Endothelial cell of hepatic sinusoid (primary cell): ENCODE measurements around the gene ARHGAP1.

Source experiments
- in situ Hi-C: cut with HindIII; loops from 2 replicates; pipeline ENCODE4 v1.10.0; 2017; ENCODE audit warnings: low sequenced_read_pairs

ARHGAP1 gene

GRCh38 chr11:46695345-46696211 lies 4.8 kb downstream of the ARHGAP1 start:
- in situ Hi-C loops, result no loop called here

DNA sequence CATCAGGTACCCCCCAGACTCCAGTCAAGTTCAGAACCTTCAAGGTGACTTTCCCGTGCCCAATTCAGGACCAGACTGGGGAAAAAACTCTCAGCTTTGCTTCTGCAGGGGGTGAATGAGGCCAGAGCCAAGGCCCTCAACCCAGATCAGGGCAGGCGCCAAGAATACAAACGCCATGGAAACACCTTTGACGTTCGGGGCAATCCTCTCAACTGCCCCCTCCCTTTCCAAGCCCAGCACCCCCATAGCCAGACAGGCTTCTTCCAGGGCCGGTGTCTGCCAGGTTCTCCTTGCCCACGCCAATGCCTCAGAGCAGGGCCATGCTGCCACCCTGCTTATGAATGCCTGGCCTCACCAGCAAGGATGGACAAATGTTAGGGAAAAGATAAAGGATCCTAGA lies 5.8 kb downstream of the ARHGAP1 start:
- in situ Hi-C loops, result no loop called here

DNA sequence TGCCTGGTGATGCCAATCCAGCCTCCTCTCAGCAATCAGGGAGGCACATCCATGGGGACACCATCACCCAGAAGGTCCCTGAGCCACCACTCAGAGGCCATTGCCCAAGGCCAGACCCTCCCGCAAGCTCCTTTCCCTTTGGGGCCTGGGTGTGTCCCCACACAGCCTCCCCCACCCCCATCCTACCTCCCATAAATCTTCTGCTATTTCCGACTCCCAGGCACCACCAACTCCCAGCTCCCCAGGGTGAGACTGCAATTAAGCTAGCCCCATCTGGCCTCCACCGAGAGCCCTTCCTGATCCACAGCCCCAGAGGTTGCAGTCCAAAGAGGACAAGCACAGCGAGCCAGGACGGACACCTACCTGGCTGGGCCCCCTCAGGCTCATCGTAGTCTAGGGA lies 6.3 kb downstream of the ARHGAP1 start:
- in situ Hi-C loops, result no loop called here

- in situ Hi-C loops, result no loop called here
Measured at GRCh38 chr11:46693597-46694012, 6.8 kb downstream of the ARHGAP1 start.

GRCh38 chr11:46692450-46692849 lies 8.0 kb downstream of the ARHGAP1 start:
- in situ Hi-C loops, result no loop called here

- in situ Hi-C loops, result no loop called here
Measured at GRCh38 chr11:46690702-46691101, 9.7 kb downstream of the ARHGAP1 start.

DNA sequence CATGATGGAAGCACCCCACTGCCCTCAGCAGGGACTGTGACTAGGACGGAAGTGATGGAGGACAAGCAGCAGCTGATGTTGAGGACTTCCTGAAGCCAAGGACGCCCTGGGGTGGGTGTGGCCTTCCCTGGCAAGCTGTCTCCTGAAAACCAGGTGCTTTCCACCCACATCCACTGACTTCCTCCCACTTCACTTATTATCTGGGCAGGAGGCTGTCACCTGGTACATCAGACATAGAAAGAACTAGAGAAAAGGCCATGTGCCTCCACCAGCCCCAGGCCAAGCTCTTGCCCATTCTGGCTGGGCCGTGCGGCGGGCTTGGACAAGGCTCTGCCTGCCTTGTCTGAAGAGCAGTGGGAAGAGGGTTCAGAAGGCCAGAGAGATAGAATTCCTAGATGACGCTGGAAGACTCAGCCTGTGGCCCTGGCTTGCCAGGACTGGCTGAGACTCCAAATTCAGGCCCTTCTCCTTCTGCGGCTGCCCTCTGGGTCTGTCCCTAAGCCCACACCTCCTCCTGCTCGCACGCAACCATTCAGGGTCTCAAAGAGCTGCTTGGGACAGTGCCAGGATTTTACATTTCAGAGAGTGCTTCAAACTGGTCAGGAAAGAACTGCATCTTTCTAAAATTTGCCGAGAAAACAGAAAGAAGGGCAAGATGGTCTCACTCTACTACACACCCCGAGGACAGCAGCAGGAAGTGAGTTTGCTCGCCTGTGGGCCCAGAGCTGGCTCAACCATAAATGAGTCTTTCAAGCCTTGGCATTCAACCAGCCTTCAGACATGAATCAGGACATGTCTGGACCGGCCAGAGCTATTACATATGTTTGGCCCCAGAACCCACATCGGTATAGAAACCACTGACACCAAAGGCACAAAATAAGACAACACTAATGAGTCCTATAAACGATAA lies 13.3 kb downstream of the ARHGAP1 start:
- in situ Hi-C loops, result no loop called here

DNA sequence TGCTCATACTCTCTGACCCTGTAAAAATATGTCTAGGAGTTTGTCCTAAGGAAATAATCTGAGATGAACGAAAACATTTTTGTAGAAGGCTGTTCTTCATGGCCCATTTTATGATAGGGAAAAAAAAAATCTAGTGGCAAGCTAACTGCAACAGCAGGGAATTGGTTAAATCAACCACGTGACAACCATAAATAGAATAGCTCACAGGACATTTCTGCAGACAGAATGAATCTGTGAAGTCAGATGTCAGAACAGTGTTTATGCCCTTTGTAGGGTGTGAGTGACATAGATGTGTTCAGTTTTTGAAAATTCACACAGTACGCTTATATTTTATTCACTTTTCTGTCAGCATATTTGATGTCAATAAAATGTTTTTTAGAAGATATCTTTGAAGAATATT lies 16.1 kb downstream of the ARHGAP1 start:
- in situ Hi-C loops, result no loop called here

DNA sequence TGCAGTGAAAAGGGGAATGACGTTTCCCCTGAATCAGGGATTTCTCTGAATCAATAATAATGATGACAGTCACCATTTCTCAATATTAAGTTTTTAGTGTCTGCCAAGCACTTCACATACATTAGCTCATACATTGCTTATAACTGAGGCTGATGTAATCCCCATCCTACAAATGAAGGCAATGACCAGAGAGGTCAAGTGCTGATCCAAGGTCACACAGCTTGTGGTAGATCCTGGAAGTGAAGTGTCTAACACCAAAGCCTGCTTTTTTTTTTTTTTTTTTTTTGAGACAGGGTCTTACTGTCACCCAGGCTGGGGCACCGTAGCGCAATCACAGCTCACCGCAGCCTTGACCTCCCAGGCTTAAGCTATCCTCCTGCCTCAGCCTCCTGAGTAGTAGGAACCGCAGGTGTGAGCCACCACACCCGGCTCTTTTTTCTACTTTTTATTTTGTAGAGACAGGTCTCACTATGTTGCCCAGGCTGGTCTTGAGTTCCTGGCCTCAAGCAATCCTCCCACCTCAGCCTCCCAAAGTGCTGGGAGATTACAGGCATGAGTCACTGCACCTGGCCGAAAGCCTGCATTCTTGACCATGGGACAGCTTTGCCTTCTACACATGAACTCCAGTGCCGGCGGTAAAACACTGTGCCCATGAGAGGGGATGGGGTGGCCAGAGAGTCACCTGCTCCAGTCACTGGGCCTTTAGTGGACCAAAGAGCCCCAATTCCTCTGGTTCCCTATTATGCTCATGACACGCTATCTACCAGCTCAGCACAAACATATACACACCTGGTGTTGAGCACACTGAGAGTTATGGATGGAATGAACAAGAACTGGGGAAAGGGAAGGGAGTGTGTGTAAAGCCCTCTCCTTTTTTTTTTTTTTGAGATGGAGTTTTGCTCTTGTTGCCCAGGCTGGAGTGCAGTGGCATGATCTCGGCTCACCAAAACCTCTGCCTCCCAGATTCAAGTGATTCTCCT lies 17.4 kb downstream of the ARHGAP1 start:
- in situ Hi-C loops, result no loop called here

GRCh38 chr11:46681814-46682213 lies 18.6 kb downstream of the ARHGAP1 start:
- in situ Hi-C loops, result no loop called here

DNA sequence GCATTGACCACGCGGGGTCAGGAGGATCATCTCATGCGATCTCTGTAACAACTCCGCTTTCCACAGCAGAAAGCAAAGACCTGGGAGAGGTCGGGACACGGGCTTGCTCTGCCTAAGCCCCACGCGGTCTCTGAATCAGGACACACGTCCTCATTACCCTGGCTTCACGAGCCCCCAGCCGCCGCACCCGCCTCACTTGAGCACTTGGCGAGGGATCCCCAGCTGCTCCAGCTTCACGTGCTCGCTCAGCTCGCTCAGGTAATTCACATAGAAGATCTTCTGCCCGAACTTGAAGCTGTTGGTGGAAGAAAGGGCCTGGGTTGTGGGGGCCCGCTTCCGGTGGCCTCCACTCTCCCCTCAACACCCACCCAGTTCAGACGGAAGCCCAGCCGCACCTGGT lies 19.6 kb downstream of the ARHGAP1 start:
- in situ Hi-C loops, result no loop called here

DNA sequence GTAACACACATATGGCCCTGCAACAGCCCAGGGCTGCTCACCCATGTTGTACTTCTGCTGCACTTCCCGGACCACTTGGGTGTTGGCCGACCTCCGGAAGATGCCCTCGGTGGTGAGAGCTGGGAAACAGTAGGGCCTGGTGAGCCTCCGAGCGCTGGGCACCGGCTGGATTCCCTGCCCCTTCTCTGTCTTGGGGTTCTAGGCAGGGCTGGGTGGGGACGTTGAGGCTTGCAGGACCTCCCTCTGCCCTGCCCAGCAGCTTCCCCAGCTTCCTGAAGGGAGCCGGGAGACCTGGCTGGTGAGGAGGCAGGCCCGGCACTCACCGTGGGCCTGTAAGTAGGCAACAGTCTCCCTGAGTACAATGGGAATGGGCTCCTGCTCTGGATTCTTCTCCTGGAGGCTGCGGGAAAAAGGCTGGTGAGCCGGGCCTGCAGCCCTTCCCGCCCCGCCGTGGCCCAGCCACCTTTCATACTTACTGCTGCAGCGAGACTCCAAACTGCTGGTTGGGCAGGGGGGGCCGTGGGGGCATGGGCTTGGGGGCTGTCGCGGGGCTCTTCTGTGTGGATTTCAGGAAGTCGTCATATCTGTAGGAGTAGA lies 20.2 kb downstream of the ARHGAP1 start:
- in situ Hi-C loops, result no loop called here

DNA sequence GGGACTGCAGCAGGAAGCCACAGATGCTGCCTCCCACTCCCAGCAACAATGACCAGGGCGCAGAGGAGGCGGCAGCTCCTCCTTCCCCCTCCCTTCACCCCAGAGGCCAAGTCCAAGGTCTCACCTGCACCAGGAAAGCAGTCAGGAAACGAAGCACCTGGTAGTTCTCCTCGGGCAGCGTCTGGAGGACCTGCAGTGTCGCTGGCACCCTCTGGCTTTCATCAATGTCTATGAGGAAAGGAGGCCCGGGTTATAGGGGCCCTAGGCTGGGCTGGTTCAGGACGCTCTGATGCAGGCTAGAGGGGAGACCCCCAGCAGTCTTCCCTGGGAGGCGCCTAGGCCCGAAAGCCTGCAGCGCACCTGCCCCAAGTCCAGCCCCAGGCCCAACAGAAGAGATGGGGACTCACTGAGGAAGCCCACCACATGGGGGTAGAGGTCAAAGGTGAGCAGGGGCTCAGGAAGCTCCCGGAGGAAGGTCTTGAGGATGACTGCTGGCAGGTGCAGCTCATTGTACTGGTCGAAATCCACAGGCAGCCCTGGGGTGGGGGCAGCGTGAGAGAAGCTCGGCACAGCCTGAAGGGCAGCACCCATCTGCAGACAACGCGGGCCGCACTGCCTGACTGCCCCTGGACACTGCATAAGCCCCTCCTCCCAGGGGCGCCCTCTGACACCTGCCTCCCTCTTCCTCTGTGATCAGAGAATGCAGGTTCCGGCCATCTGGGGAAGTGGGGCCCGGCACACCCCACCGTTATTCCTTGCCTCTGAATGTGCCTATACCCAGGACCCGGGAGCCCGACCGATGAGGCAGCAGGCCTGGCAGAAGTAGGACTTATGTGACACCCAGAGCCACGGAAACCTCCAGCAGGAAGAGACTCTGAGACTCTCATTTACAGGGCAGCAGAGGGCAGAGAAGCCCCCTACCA lies 20.9 kb downstream of the ARHGAP1 start:
- in situ Hi-C loops, result no loop called here

DNA sequence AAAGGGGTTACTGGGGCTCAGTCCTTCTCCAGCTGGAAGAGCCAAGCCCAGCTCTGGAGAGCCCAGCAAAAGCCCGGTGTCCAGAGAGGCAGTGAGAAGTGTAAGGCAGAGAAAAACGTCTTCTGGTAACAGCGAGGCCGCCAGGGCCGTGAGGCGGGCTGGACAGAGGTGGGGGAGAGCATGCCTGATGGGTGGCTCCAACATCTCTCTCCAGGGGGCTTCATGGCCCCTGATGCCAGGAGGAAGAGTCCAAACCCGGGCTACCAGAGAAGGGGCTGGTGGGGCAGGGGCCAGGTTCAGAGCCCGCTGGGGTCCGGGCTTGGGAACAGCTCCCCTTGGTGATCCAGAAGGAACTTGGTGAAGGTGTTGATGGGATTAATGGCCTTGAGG lies 21.7 kb downstream of the ARHGAP1 start:
- in situ Hi-C loops, result no loop called here

GRCh38 chr11:46677991-46678740 lies 22.3 kb downstream of the ARHGAP1 start:
- in situ Hi-C loops, result no loop called here

DNA sequence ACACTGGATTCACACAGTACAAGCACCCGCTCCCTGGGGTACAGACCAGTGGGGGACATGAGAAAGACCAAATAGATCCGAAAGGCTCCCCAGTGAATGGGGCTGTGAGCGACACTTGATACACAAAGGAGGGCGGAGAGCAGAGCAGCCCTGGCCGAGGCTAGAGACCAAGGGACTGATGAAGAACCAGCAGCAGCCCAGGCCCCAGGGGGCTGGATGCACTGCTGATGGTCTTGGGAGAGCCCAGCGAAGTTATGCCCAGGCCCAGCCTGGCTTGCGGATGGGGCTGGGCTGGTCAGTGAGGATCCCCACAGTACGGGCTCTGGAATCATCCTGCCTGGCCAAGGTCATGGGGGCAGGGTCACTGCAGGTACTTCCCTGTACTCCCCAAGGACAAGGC lies 23.2 kb downstream of the ARHGAP1 start:
- in situ Hi-C loops, result no loop called here

- in situ Hi-C loops, result no loop called here
Measured at GRCh38 chr11:46676436-46677158, 23.8 kb downstream of the ARHGAP1 start.

DNA sequence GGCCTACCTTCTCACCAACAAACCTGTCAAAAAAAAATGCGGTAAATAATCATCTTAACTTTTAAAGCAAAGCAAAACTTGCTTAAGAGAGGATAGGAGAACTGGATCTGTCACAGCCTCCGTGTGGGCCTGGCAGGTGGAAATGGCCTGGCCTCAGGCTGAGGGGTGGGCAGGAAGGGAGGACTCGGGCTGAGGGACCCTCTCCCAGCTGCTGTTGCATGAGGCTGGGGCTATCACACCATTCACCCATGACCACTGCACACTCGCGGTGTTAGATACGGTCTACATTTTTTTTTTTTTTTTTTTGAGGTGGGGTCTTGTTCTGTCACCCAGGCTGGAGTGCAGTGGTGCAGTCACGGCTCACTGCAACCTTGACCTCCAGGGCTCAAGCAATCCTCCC lies 24.5 kb downstream of the ARHGAP1 start:
- in situ Hi-C loops, result no loop called here
